ENCODE results near the gene TOR2A. TPM values are rescaled to one million over a fixed set of nuclear protein-coding genes. Genes with fewer than 3 reads are reported as not detected.

TOR2A gene
- total RNA-seq, 1 donor from 2014 or later = 5.5 TPM

DNA sequence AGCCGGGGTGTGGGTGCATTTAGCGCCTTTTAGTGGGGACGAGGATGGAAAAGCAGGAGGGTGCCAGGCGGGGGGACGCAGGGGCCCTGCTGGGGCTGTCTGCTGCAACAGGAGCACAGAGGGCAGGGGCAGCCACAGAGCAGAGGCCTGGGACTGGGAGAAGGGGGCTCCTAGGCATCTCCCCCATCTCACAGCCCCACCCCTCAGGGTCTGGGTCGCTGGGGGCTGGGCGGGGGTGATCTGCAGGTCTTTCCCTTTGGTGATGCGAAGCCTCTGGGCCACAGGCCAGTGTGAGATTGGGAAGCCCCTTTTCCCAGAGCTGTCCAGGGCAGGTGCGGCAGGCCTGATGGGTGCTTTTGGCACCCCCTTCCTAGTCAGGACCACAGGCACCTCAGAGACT lies 4.8 kb downstream of the TOR2A start:
- H3K27ac ChIP-seq = no peak overlapping the region
- no peak for DNase-seq (ENCODE audit: low spot score)
- no peaks in the 10 kb centered on the region for H3K9me3 ChIP-seq (ENCODE audit: low read depth)
- H3K4me3 ChIP-seq = no peak overlapping the region
- H3K36me3 Mint-ChIP-seq = no peaks in the 10 kb centered on the region
- no peaks in the 10 kb centered on the region for H3K79me2 ChIP-seq (ENCODE audit: low read depth)
- H3K27me3 ChIP-seq = no peaks in the 10 kb centered on the region
- H3K4me3 Mint-ChIP-seq = no peak overlapping the region
- H3K9me3 Mint-ChIP-seq = no peaks in the 10 kb centered on the region
- TF ChIP-seq EZH2 (IDR thresholded peaks at IDR 0.05) (no peak), EZH2phosphoT487 (IDR thresholded peaks at IDR 0.05) (no peak)
- TF ChIP-seq, protein P1, sequence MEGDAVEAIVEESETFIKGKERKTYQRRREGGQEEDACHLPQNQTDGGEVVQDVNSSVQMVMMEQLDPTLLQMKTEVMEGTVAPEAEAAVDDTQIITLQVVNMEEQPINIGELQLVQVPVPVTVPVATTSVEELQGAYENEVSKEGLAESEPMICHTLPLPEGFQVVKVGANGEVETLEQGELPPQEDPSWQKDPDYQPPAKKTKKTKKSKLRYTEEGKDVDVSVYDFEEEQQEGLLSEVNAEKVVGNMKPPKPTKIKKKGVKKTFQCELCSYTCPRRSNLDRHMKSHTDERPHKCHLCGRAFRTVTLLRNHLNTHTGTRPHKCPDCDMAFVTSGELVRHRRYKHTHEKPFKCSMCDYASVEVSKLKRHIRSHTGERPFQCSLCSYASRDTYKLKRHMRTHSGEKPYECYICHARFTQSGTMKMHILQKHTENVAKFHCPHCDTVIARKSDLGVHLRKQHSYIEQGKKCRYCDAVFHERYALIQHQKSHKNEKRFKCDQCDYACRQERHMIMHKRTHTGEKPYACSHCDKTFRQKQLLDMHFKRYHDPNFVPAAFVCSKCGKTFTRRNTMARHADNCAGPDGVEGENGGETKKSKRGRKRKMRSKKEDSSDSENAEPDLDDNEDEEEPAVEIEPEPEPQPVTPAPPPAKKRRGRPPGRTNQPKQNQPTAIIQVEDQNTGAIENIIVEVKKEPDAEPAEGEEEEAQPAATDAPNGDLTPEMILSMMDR (IDR thresholded peaks at IDR 0.05) = no peak
- no peaks in the 10 kb centered on the region for H3K27me3 Mint-ChIP-seq (ENCODE audit: insufficient read depth, low read depth)
- H3K36me3 ChIP-seq = no peaks in the 10 kb centered on the region
- no peak overlapping the region for H3K4me2 ChIP-seq
- no peaks in the 10 kb centered on the region for H4K20me1 ChIP-seq (ENCODE audit: low read depth)
- no peaks in the 10 kb centered on the region for H3F3A ChIP-seq (ENCODE audit: low read depth)
- peaks cover 5% of the 10 kb centered on the region for H3K4me1 ChIP-seq
- peak overlapping the region; percentile 61 for H3K27ac Mint-ChIP-seq
- no peak overlapping the region for H3K9ac ChIP-seq
- no peak overlapping the region for H2AFZ ChIP-seq (replicated peaks)
- peaks cover 12% of the 10 kb centered on the region for H3K4me1 Mint-ChIP-seq

DNA sequence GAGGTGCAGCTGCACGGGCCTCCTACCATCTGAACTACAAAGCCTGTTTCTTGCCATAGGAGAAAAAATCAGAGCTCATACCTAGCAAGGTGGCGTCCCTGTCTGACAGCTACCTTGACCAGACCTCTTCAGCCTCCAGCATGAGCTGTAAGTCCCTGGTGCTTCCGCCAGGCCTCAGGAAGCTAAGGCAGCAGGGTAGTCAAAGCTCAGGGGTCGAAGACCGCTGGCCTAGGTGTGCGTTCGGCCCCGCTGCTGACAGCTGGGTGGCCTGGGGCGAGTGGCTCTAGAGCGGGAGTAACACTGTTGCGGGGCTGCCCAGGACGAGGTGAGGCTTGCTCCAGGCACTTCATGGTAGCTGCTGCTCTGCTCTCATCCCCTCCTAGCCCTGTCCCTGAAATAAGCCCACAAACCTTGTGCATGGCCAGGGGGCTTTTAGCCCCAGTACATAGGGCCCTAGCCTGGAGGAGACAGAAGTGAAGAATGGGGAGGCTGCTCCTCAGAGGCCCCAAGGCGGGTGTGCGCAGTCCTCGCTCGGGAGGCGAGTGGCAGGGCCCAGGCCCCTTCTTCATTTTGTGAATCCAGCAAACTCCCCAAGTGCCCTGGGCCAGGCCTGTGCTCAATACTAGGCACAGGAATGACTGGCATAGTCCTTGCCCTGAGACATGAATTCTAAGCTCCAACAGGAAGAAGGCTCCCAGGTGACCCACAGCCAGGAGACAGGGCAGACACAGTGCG lies 5.4 kb downstream of the TOR2A start:
- Histone ChIP-seq H3F3A (ENCODE audit: low read depth) (peaks cover 4% of the 10 kb centered on the region), H2AFZ (replicated peaks) (no peak overlapping the region), H3K9me3 (ENCODE audit: low read depth) (no peaks in the 10 kb centered on the region), H4K20me1 (ENCODE audit: low read depth) (no peaks in the 10 kb centered on the region), H3K79me2 (ENCODE audit: low read depth) (no peaks in the 10 kb centered on the region), H3K9ac (no peak overlapping the region), H3K36me3 (no peaks in the 10 kb centered on the region), H3K27me3 (no peaks in the 10 kb centered on the region), H3K4me2 (no peak overlapping the region), H3K4me3 (no peak overlapping the region), H3K27ac (no peak overlapping the region), H3K4me1 (peaks cover 5% of the 10 kb centered on the region)
- Mint-ChIP-seq H3K4me3 (no peak overlapping the region), H3K27ac (peak overlapping the region; percentile 61), H3K9me3 (no peaks in the 10 kb centered on the region), H3K36me3 (no peaks in the 10 kb centered on the region), H3K4me1 (peaks cover 11% of the 10 kb centered on the region), H3K27me3 (ENCODE audit: insufficient read depth, low read depth) (no peaks in the 10 kb centered on the region)
- DNase-seq (ENCODE audit: low spot score) = no peak
- TF ChIP-seq EZH2 (IDR thresholded peaks at IDR 0.05) (no peak), EZH2phosphoT487 (IDR thresholded peaks at IDR 0.05) (no peak)
- TF ChIP-seq, protein P1 (IDR thresholded peaks at IDR 0.05) = no peak

DNA sequence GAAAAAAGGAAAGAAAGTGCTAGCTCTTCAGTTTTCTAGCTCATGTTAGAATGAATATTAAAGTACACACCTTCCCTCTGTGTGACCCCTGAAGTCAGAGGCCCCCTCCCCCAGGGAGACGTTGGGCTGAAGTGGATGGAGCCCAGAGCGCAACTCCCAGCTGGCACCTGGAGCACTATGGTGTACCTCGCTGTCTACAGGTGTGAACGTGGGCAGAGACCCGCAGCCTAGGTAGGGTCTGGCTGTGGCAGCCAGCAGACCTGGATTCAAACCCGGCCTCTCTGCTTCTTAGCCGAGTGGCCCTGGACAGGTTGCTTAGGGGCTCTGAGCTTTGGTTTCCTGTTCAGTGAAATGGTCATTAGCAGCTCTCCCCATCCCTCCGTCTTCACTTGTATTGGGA lies 6.3 kb downstream of the TOR2A start:
- Histone ChIP-seq H3K9me3 (ENCODE audit: low read depth) (no peaks in the 10 kb centered on the region), H3K27me3 (no peaks in the 10 kb centered on the region), H3K4me3 (no peak overlapping the region), H3F3A (ENCODE audit: low read depth) (peaks cover 7% of the 10 kb centered on the region), H3K9ac (no peak overlapping the region), H3K36me3 (no peaks in the 10 kb centered on the region), H4K20me1 (ENCODE audit: low read depth) (no peaks in the 10 kb centered on the region), H3K79me2 (ENCODE audit: low read depth) (no peaks in the 10 kb centered on the region), H3K4me1 (no peaks in the 10 kb centered on the region), H3K4me2 (no peak overlapping the region), H3K27ac (no peak overlapping the region), H2AFZ (replicated peaks) (no peak overlapping the region)
- no peak overlapping the region for H3K4me3 Mint-ChIP-seq
- H3K36me3 Mint-ChIP-seq = no peaks in the 10 kb centered on the region
- H3K27ac Mint-ChIP-seq = no peak overlapping the region
- DNase-seq (ENCODE audit: low spot score) = no peak
- TF ChIP-seq EZH2phosphoT487 (IDR thresholded peaks at IDR 0.05) = no peak
- no peak for TF ChIP-seq EZH2 (IDR thresholded peaks at IDR 0.05)
- TF ChIP-seq, protein P1 (IDR thresholded peaks at IDR 0.05) = no peak
- H3K9me3 Mint-ChIP-seq = no peaks in the 10 kb centered on the region
- H3K27me3 Mint-ChIP-seq (ENCODE audit: insufficient read depth, low read depth) = peaks cover 2% of the 10 kb centered on the region
- peaks cover 7% of the 10 kb centered on the region for H3K4me1 Mint-ChIP-seq

All from neural progenitor cell (in vitro differentiated cells).